Thoracic aorta (tissue), 2 donors: Measurements from ENCODE around the gene BICRAL. TPM values are rescaled to one million over a fixed set of nuclear protein-coding genes. Genes with fewer than 3 reads are reported as not detected.
"Not testable (repeated sequence)": the region's sequence is repeated elsewhere in the genome, so short reads cannot be mapped to it uniquely, and the experiment has no call there.

Experiments used
- ATAC-seq: fragments of 150-250 bp; one replicate; pipeline ENCODE4 v1.8.0; 2017; ENCODE audit warnings: low read depth; ENCODE audit not compliant: insufficient number of reproducible peaks, low FRiP score
- DNase-seq: peaks from one replicate; pipeline ENCODE4 v3.0.0-alpha.2; 2020; ENCODE audit warnings: low spot score
- H3K27ac ChIP-seq, 2 donors: fragments of 200-600 bp; sonication (generic); 1 replicate in 1 of 2; 2 replicates in 1 of 2; pipeline ENCODE4 v1.5.1; 2016; ENCODE audit warnings: mild to moderate bottlenecking in 2 of 2, moderate library complexity in 2 of 2
- H3K27me3 ChIP-seq: fragments of 200-600 bp; sonication (generic); replicated peaks from 2 replicates; pipeline ENCODE4 v1.6.0; 2016; ENCODE audit warnings: mild to moderate bottlenecking; ENCODE audit not compliant: insufficient read depth
- H3K36me3 ChIP-seq: fragments of 200-600 bp; sonication (generic); one replicate; pipeline ENCODE4 v1.5.1; 2016
- H3K4me1 ChIP-seq, 2 donors: fragments of 200-600 bp; sonication (generic); 1 replicate in 1 of 2; 2 replicates in 1 of 2; pipeline versions ENCODE4 v1.5.1 to v1.6.0; 2016; ENCODE audit warnings: low read depth in 2 of 2, mild to moderate bottlenecking in 1 of 2; ENCODE audit not compliant: control insufficient read depth in 1 of 2
- H3K4me3 ChIP-seq: fragments of 200-600 bp; sonication (generic); 2 replicates; pipeline ENCODE4 v1.5.1; 2016; ENCODE audit warnings: mild to moderate bottlenecking
- H3K9me3 ChIP-seq: fragments of 200-600 bp; sonication (generic); 2 replicates; pipeline ENCODE4 v1.5.1; 2016
- CTCF ChIP-seq: fragments of 200-600 bp; sonication (generic); IDR thresholded peaks from one replicate; pipeline ENCODE4 v1.5.1; 2019; ENCODE audit warnings: antibody characterized with exemption
- total RNA-seq, 2 donors: library from RNA; depleted of rRNA; stranded (reverse); fragments of >200 nt; gene quantifications; one replicate each; pipeline versions ENCODE4 v1.1.0 to v1.2.3, GENCODE V29; 2016

Gene BICRAL
- total RNA-seq, 2 donors from 2014 or later: 16.5 to 18.8 TPM

- ATAC-seq: no peak
- no peak for DNase-seq
- TF ChIP-seq CTCF: no peak
- Histone ChIP-seq H3K27me3 (no peaks in the 10 kb centered on the region), H3K36me3 (no peaks in the 10 kb centered on the region), H3K9me3 (no peaks in the 10 kb centered on the region), H3K4me3 (no peak overlapping the region), H3K27ac (no peak overlapping the region), H3K4me1 (peaks cover 13 to 27% of the 10 kb centered on the region in 2 donors)
These were observed 14.3 kb downstream of the BICRAL start for GRCh38 chr6:42796171-42796570.

DNA sequence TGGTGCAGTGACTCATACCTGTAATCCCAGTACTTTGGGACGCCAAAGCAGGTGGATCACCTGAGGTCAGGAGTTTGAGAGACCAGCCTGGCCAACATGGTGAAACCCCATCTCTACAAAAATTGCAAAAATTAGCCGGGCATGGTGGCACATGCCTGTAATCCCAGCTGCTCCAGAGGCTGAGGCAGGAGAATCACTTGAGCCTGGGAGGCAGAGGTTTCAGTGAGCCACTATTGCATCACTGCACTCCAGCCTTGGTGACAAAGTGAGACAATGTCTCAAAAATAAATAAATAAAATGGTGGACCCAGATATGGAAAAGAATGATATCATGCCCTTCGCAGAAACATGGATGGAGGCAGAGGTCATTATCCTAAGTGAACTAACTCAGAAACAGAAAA is 15.8 kb downstream of the BICRAL start:
- not testable (repeated sequence) for ATAC-seq, H3K4me3 ChIP-seq, H3K36me3 ChIP-seq, H3K9me3 ChIP-seq, H3K27me3 ChIP-seq, DNase-seq
- H3K4me1 ChIP-seq: peaks cover 10 to 21% of the 10 kb centered on the region in 2 donors
- H3K27ac ChIP-seq: peak overlapping the region in 1 of 2 donors; percentile 22

DNA sequence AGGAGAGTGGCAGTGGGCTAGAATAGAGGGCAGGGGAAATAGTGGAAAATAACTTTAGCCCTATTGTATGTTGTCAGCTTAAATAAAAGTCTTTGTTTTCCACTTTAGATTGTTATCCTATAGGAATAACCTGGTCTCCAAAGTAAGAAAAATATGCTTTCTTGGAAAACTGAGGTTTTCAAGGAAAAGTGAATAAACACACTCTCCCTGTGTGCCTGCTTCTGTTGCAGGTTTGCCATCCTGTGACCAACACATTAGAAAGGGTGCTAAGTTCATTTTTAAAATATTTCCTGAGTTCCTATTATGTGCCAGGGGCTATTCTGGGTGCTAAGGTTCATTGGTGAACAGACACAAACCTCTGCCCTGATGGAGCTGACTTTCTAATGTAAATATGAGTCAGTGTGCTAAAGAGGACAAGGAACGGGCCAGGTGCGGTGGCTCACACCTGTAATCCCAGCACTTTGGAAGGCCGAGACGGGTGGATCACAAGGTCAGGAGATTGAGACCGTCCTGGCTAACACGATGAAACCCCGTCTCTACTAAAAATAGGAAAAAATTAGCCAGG is 23.5 kb downstream of the BICRAL start:
- TF ChIP-seq CTCF: no peak
- Histone ChIP-seq H3K4me3 (no peak overlapping the region), H3K36me3 (no peaks in the 10 kb centered on the region), H3K27ac (no peak overlapping the region), H3K27me3 (no peaks in the 10 kb centered on the region), H3K9me3 (no peaks in the 10 kb centered on the region), H3K4me1 (peaks cover 8 to 30% of the 10 kb centered on the region in 2 donors)
- ATAC-seq (no peak), DNase-seq (no peak)

DNA sequence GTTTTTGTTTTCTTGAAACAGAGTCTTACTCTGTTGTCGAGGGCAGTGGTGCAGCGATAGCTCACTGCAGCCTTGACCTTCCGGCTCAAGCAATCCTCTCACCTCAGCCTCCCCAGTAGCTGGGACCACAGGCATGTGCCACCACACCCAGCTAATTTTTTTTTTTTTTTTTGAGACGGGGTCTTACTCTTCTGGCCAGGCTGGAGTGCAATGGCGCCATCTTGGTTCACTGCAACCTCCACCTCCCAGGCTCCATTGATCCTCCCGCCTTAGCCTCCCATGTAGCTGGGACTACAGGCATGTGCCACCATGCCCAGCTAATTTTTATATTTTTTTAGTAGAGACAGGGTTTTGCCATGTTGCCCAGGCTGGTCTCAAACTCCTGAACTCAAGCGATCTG is 24.5 kb downstream of the BICRAL start:
- not testable (repeated sequence) for ATAC-seq

DNA sequence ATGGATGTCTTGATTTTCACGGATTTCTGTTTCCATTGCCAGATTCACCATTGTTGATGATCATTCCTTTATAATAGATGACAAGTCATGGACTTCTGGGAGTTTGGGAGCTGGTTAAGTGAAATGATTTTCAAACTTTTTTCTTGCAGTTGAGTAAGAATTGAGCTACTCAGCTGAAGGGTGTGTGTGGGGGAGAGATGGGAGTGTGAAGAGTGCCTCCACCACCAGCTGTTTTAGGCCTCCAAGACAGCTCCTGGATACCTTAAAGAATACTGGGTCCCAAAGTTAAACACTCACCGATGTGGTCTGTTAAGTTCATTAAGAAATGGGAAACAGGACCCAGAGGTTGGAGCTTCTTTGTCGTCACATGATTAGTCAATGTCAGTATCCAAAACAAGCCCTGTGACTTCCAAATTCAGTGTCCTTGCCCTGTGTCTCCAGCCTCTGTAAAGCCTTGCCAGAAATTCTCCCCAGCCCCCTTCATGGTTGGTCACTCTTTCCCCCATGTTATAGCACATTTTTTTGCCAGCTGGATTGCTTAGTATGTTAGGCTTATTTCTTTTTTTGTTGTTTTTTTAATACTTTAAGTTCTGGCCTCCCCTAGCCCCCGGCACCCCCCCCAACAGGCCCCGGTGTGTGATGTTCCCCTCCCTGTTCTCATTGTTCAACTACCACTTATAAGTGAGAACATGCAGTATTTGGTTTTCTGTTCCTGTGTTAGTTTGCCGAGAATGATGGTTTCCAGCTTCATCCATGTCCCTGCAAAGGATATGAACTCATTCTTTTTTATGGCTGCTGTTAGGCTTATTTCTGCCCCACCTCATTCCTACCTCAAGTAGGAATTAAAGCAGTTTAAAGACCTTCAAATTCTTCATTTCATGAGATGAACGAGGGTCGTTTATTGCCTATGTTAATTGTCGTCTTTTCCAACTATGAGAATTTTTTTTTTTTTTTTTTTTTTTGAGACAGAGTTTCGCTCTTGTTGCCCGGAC is 26.9 kb downstream of the BICRAL start:
- Histone ChIP-seq H3K36me3 (no peaks in the 10 kb centered on the region), H3K27me3 (no peaks in the 10 kb centered on the region), H3K4me3 (no peak overlapping the region), H3K4me1 (peaks cover 0 to 17% of the 10 kb centered on the region in 2 donors), H3K9me3 (no peaks in the 10 kb centered on the region), H3K27ac (peak overlapping the region in 1 of 2 donors; percentile 23)
- TF ChIP-seq CTCF: no peak
- DNase-seq (no peak), ATAC-seq (no peak)

More for the DNA sequence above, 24.5 kb downstream of the BICRAL start:
- not testable (repeated sequence) for DNase-seq, H3K27me3 ChIP-seq, H3K9me3 ChIP-seq, H3K36me3 ChIP-seq, H3K27ac ChIP-seq, H3K4me3 ChIP-seq
- H3K4me1 ChIP-seq: peaks cover 4 to 21% of the 10 kb centered on the region in 2 donors

GRCh38 chr6:42813074-42813645 is 31.3 kb downstream of the BICRAL start:
- ATAC-seq (no peak), DNase-seq (no peak)
- no peaks in the 10 kb centered on the region for H3K36me3 ChIP-seq
- no peaks in the 10 kb centered on the region for H3K9me3 ChIP-seq
- no peak overlapping the region for H3K4me3 ChIP-seq
- no peaks in the 10 kb centered on the region for H3K27me3 ChIP-seq
- no peak overlapping the region for H3K27ac ChIP-seq
- no peak for TF ChIP-seq CTCF
- H3K4me1 ChIP-seq: peaks cover 0 to 17% of the 10 kb centered on the region in 2 donors
